ENCODE measurements around the gene AQP12A. TPM values are rescaled to one million over a fixed set of nuclear protein-coding genes. Genes with fewer than 3 reads are reported as not detected.

Gene AQP12A
- polyA plus RNA-seq, 1 donor (not counting 4 experiments of a cell fraction or from before 2014, with no cell fraction given) = not detected

DNA sequence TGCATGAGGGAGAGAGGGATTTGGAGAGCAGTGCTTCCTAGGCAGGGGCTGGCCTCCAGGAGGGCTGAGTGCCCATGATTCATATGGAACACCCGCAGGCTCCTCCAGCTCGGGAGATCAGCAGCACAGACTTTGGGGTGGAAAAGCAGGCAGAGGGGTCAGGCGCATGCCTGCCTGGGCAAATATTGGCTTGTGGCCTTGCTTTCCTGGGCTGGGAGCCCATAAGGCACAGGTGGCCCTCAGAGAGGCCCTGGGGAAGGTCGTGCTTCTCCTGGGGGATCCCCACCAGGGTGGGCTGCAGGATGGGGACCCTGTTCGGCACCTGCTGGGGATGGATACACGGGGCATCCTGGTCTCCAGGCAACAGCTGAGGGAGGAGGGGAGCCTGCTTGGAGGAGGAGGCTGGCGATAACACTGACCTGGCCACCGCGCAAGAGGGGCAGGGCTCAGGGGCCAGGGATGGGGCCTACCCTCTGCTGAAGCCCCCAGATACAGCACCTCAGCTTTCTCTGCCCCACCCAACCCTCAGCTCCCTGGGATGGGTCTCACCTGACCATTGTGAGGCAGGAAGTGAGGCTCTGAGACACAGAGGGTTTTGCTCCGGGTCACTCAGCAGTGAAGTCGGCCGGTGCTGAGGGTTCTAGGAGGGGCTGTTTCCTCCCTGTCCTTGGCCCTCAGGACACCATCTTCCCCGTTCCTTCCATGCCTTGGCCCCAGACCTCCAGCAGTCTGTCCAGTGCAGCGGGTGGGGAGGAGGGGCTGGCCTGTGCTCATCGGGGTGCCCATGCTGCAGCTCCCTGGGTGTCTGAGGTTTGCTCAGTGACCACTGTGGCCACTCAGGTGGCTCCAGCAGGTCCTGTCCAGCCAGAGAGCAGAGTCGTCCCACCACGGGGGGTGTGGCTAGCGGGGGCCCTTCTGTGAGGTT lies 12.0 kb downstream of the AQP12A start:
- Histone ChIP-seq H4K20me1 (ENCODE audit: control insufficient read depth, extremely low read depth, insufficient read depth, low read length) (no peaks in the 10 kb centered on the region), H3K27me3 (ENCODE audit: control insufficient read depth, extremely low read depth, insufficient read depth, low read length) (peaks cover 55% of the 10 kb centered on the region), H3K9ac (ENCODE audit: control insufficient read depth, extremely low read depth, insufficient read depth, low read length) (no peak overlapping the region), H3K4me3 (ENCODE audit: control insufficient read depth in 2 of 3, extremely low read depth in 1 of 3, insufficient read depth in 2 of 3, low read depth in 1 of 3, low read length in 3 of 3) (no peak overlapping the region), H3K9me1 (ENCODE audit: control insufficient read depth, extremely low read depth, insufficient read depth, low read length) (no peaks in the 10 kb centered on the region), H3K4me2 (ENCODE audit: control insufficient read depth, extremely low read depth, insufficient read depth, low read depth, low read length) (no peak overlapping the region), H3K36me3 (ENCODE audit: control insufficient read depth in 2 of 2, extremely low read depth in 1 of 2, insufficient read depth in 2 of 2, low read length in 2 of 2) (no peaks in the 10 kb centered on the region), H3K9me3 (ENCODE audit: control insufficient read depth, low read depth, low read length) (no peaks in the 10 kb centered on the region), H3K4me1 (ENCODE audit: control insufficient read depth, extremely low read depth, insufficient read depth, low read length) (no peaks in the 10 kb centered on the region), H3K27ac (ENCODE audit: control insufficient read depth, insufficient read depth, low read length) (no peak overlapping the region), H3K79me2 (ENCODE audit: control insufficient read depth, insufficient read depth, low read length) (no peaks in the 10 kb centered on the region), H2AFZ (ENCODE audit: control insufficient read depth, low read length) (no peak overlapping the region)
- FAIRE-seq = no peak
- dilution Hi-C loops (cut with MboI; ENCODE audit: extremely low pct_ligation_motif_present, low sequenced_read_pairs) = no loop called here
- TF ChIP-seq EZH2 (IDR thresholded peaks at IDR 0.05; ENCODE audit: low read length) (no peak), CTCF (optimal IDR thresholded peaks at IDR 0.05 in 1 of 3, IDR thresholded peaks at IDR 0.05 in 1 of 3, conservative IDR thresholded peaks at IDR 0.05 in 1 of 3; ENCODE audit: extremely low read depth in 1 of 3, insufficient read depth in 2 of 3, low read length in 3 of 3) (no peak)
- DNase-seq (ENCODE audit: low read depth, low spot score) = no peak

DNA sequence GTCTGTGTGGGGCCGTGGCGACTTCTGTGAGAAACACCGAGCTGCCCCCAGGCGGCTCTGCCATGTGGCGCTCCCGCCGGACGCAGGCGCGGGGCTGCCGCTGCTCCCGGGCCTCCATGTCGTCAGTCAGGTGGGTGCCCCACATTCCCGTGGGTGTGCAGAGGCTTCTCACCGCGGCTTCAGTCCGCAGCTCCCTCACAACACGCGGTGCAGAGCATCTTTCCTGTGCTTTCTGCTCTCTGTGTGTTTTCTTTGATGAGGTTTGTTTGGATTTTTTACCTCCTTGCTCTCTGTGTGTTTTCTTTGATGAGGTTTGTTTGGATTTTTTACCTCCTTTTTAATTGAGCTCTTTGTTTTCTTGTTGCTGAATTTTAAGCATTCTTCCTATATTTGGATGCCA lies 13.0 kb downstream of the AQP12A start:
- no peak overlapping the region for H3K27ac ChIP-seq (ENCODE audit: control insufficient read depth, insufficient read depth, low read length)
- no peaks in the 10 kb centered on the region for H3K9me1 ChIP-seq (ENCODE audit: control insufficient read depth, extremely low read depth, insufficient read depth, low read length)
- no peak overlapping the region for H3K9ac ChIP-seq (ENCODE audit: control insufficient read depth, extremely low read depth, insufficient read depth, low read length)
- no peaks in the 10 kb centered on the region for H4K20me1 ChIP-seq (ENCODE audit: control insufficient read depth, extremely low read depth, insufficient read depth, low read length)
- peaks cover 58% of the 10 kb centered on the region for H3K27me3 ChIP-seq (ENCODE audit: control insufficient read depth, extremely low read depth, insufficient read depth, low read length)
- DNase-seq (ENCODE audit: low read depth, low spot score) = no peak
- no peak for TF ChIP-seq CTCF (optimal IDR thresholded peaks at IDR 0.05 in 1 of 3, IDR thresholded peaks at IDR 0.05 in 1 of 3, conservative IDR thresholded peaks at IDR 0.05 in 1 of 3; ENCODE audit: extremely low read depth in 1 of 3, insufficient read depth in 2 of 3, low read length in 3 of 3)
- TF ChIP-seq EZH2 (IDR thresholded peaks at IDR 0.05; ENCODE audit: low read length) = no peak
- no peaks in the 10 kb centered on the region for H3K36me3 ChIP-seq (ENCODE audit: control insufficient read depth in 2 of 2, extremely low read depth in 1 of 2, insufficient read depth in 2 of 2, low read length in 2 of 2)
- H2AFZ ChIP-seq (ENCODE audit: control insufficient read depth, low read length) = no peak overlapping the region
- no peaks in the 10 kb centered on the region for H3K79me2 ChIP-seq (ENCODE audit: control insufficient read depth, insufficient read depth, low read length)
- dilution Hi-C loops (cut with MboI; ENCODE audit: extremely low pct_ligation_motif_present, low sequenced_read_pairs) = no loop called here
- FAIRE-seq = no peak
- H3K9me3 ChIP-seq (ENCODE audit: control insufficient read depth, low read depth, low read length) = no peaks in the 10 kb centered on the region
- H3K4me1 ChIP-seq (ENCODE audit: control insufficient read depth, extremely low read depth, insufficient read depth, low read length) = no peaks in the 10 kb centered on the region
- no peak overlapping the region for H3K4me3 ChIP-seq (ENCODE audit: control insufficient read depth in 2 of 3, extremely low read depth in 1 of 3, insufficient read depth in 2 of 3, low read depth in 1 of 3, low read length in 3 of 3)
- H3K4me2 ChIP-seq (ENCODE audit: control insufficient read depth, extremely low read depth, insufficient read depth, low read depth, low read length) = no peak overlapping the region
